Testis (tissue), 2 donors: ENCODE results near the gene PIAS3.

Source experiments
- POLR2A ChIP-seq: fragments of 450-650 bp; IDR thresholded peaks from one replicate; pipeline ENCODE4 v1.6.1; 2017; ENCODE audit warnings: antibody characterized with exemption, mild to moderate bottlenecking, moderate library complexity
- TF ChIP-seq, protein P1 (sequence below), 3 experiments: fragments of 450-650 bp in 2 of 3; fragments of 200-600 bp in 1 of 3; sonication (generic) in 1 of 3; IDR thresholded peaks; one replicate each; pipeline ENCODE4 v1.5.1; 2016 to 2019; ENCODE audit warnings: antibody characterized with exemption in 3 of 3, mild to moderate bottlenecking in 2 of 3, moderate library complexity in 1 of 3

- TF ChIP-seq POLR2A: no peak
- TF ChIP-seq, protein P1, sequence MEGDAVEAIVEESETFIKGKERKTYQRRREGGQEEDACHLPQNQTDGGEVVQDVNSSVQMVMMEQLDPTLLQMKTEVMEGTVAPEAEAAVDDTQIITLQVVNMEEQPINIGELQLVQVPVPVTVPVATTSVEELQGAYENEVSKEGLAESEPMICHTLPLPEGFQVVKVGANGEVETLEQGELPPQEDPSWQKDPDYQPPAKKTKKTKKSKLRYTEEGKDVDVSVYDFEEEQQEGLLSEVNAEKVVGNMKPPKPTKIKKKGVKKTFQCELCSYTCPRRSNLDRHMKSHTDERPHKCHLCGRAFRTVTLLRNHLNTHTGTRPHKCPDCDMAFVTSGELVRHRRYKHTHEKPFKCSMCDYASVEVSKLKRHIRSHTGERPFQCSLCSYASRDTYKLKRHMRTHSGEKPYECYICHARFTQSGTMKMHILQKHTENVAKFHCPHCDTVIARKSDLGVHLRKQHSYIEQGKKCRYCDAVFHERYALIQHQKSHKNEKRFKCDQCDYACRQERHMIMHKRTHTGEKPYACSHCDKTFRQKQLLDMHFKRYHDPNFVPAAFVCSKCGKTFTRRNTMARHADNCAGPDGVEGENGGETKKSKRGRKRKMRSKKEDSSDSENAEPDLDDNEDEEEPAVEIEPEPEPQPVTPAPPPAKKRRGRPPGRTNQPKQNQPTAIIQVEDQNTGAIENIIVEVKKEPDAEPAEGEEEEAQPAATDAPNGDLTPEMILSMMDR (IDR thresholded peaks at IDR 0.05): no peak
These were observed 15.8 kb upstream of the PIAS3 start for GRCh38 chr1:145874646-145875045.
